ENCODE results near the gene BRAF. TPM values are rescaled to one million over a fixed set of nuclear protein-coding genes. Genes with fewer than 3 reads are reported as not detected.
"Not testable (repeated sequence)": the region's sequence is repeated elsewhere in the genome, so short reads cannot be mapped to it uniquely, and the experiment has no call there.

Gene BRAF
- total RNA-seq, 1 experiment from 2014 or later, result 6.0 TPM

- DNase-seq (ENCODE audit: low spot score), result no peak
These were observed 4.0 kb downstream of the BRAF start for GRCh38 chr7:140920745-140921144.

- no peak for DNase-seq (ENCODE audit: low spot score)
These were observed 6.5 kb downstream of the BRAF start for GRCh38 chr7:140918236-140918635.

GRCh38 chr7:140917258-140917657, 7.5 kb downstream of the BRAF start:
- no peak for DNase-seq (ENCODE audit: low spot score)

DNA sequence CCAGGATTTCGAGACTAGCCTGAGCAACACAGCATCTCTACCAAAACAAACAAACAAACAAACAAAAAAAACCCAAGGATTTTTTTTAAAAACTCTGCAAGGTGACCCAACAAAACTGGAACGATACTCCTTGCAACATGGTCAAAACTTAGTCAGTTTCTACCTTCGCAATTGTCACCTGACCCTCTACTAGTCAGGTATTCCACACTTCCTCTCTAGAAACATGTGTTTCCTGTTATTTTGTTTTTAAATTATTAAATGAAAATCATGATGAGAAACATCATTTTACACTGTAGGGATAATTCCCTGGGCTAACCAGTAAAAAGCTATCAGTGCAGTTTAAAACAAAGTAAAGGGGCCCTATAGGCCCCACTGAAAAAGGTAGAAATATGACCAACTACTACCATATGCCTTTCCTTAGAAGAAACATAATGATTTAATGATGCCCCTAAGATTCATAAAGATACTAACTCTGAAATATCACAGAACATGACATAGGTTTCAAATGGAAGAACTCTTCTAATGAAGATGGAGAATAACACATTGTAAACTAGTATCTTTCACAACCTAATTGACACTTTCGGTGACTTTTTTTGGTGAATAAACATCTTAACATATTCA, 8.7 kb downstream of the BRAF start:
- DNase-seq (ENCODE audit: low spot score), result no peak

DNA sequence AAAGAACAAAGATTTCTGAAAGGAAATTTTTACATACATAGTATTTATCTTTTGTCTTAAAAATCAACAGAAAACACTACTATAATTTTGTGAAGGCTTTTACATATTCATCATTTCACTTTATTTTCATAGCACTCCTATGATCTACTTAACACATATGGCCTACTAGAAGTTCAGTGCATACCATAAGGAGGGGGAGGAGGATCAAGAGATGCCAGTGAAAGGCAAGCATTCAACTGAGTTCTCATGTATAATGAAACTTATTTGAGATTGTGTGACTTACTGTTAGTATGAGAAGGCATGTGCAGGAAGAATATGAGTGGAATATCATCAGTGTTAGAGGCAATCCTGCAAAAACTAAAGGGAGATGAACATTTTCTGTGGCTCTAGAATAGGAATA, 10.6 kb downstream of the BRAF start:
- no peak for DNase-seq (ENCODE audit: low spot score)

GRCh38 chr7:140913596-140913928, 11.2 kb downstream of the BRAF start:
- not testable (repeated sequence) for DNase-seq (ENCODE audit: low spot score)

DNA sequence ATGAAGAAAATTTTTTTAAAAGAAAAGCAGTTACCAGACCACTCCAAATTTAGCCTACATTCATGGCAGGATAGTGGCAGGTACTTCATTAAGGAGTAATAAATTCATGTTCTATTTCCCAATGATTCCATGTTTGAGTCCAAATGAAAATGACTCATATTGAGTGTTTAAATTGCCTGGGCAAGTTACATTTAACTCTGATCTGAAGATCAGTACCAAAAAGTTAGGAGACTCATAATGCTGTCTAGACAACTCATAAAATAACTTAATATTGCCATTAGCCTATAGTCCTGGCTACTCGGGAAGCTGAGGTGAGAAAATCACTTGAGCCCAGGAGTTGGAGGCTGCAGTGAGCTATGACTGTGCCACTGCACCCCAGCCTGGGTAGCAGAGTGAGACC, 13.0 kb downstream of the BRAF start:
- DNase-seq (ENCODE audit: low spot score), result no peak

GRCh38 chr7:140909476-140910161, 15.1 kb downstream of the BRAF start:
- DNase-seq (ENCODE audit: low spot score), result no peak

GRCh38 chr7:140908361-140908760, 16.4 kb downstream of the BRAF start:
- DNase-seq (ENCODE audit: low spot score), result no peak

GRCh38 chr7:140903741-140904480, 20.8 kb downstream of the BRAF start:
- no peak for DNase-seq (ENCODE audit: low spot score)

DNA sequence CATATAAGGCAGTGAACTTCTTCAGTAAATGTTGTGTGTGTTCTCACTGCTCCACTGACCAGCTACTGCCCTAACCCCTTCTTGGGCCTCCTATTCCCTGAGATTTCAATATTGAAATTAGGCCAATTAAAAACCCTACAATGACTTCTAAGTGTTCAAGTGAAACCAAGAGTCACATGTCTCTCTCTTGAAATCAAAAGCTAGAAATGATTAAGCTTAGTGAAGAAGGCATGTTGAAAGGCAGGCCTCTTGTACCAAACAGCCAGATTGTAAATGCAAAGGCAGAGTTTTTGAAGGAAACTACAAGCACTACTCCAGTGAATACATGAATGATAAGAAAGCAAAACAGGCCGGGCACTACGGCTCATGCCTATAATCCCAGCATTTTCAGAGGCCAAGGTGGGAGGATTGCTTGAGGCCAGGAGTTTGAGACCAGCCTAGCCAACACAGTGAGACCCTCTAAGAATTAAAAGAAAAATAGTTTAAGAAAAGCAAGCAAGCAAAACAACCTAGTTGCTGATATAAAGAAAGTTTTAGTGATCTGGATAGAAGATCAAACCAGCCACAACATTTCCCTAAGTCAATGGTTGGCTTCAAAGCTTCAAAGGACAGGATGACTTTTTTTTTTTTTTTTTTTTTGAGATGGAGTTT, 22.3 kb downstream of the BRAF start:
- no peak for DNase-seq (ENCODE audit: low spot score)

DNA sequence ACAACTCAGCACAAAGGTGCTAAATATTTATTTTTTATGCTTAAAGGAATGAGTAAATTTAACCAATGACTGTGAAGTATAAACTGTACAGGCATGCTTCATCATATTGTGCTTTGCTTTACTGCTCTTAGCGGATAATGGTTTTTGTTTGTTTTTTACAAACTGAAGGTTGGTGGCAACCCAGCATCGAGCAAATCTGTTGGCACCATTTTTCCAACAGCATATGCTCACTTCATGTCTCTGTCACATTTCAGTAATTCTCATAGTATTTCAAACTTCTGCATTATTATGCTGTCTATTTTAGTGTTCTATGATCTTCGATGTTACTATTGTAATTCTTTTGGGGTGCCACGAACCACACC, 22.8 kb downstream of the BRAF start:
- DNase-seq (ENCODE audit: low spot score), result no peak

GRCh38 chr7:140899883-140900282, 24.8 kb downstream of the BRAF start:
- DNase-seq (ENCODE audit: low spot score), result no peak

- DNase-seq (ENCODE audit: low spot score), result no peak
These were observed 25.8 kb downstream of the BRAF start for GRCh38 chr7:140898786-140899536.

GRCh38 chr7:140896996-140897395, 27.7 kb downstream of the BRAF start:
- DNase-seq (ENCODE audit: low spot score), result no peak

DNA sequence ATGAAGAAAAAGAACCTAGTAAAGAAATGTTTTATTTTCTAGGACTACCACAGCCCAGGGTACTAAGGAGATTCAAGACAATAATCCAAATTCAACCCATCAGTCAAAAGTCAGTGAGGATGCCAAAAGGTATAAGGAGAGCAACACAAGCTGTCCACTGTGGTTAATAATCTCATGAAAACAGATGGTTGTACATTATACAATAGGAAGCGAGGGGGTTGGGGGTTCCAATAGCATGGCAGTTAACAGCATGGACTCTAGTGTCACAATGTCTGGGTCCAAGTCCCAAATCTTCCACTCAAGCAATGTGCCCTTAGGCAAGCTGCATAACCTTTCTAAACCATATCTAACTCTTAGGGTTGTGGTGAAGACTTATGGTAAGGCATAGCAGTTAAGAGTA, 35.1 kb downstream of the BRAF start:
- DNase-seq (ENCODE audit: low spot score), result no peak

DNA sequence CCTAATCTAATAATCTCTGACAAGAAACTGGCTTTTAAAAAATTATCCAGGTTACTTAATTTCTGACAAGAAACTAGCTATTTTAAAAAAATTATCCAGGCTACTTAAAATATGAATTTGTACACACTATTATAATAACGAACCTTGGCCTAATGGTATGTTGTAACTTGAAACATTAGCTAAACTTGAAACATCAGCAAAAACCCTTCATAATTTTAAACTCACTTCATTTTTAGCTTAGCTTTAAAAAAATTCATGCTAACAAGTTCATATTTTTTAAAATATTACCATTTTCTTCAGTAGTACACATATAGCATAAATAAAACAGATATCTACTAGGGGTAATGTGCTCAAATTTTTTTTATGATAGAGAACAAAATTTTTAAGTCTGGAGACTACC, 35.6 kb downstream of the BRAF start:
- DNase-seq (ENCODE audit: low spot score), result no peak

- DNase-seq (ENCODE audit: low spot score), result no peak
These were observed 36.6 kb downstream of the BRAF start for GRCh38 chr7:140888087-140888486.

GRCh38 chr7:140885735-140886334, 38.9 kb downstream of the BRAF start:
- DNase-seq (ENCODE audit: low spot score), result no peak

DNA sequence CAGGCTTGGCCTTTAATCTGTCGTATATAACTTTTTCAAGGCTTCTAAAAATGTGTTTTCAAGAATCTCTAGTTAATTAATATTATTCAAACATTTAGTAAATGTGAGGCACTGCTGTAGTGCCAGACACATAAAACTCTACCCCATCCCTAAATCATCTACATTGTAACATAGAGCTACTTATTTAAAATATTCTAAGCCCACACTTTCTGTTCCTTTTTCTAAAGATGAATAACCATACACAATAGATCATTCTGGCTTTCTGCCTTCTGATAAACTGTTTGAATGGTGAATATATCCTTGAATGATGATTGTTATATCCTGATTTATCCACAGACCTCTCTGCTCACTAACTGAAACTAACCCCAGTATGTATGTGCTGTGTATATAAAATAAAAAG, 41.4 kb downstream of the BRAF start:
- DNase-seq (ENCODE audit: low spot score), result no peak

DNA sequence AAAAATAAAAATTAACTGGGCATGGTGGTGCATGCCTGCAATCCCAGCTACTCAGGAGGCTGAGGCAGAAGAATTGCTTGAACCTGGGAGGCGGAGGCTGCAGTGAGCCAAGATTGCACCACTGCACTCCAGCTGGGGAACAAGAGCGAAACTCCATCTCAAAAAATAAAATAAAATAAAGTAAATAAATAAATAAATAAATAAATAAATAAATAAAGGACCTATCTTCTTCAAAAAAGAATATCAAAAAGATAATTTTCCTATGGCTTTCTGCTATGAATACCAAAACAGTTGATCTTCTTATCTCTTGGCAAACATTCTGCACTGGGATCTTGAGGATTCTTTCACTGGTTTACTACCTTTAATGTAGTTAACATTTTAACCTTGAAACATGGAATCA, 41.9 kb downstream of the BRAF start:
- not testable (repeated sequence) for DNase-seq (ENCODE audit: low spot score)

Data from H4 (cell line).